CD4-positive, alpha-beta memory T cell (primary cell): ENCODE data around the gene LMF1. TPM values are rescaled to one million over a fixed set of nuclear protein-coding genes. Genes with fewer than 3 reads are reported as not detected.

Experiments used
- CTCF ChIA-PET: fragments of 350-600 bp; sonication (Branson Sonifier 250); formaldehyde crosslinking; loops from one replicate; lab custom pipeline; 2021; ENCODE audit warnings: inconsistent platforms; ENCODE audit not compliant: partially characterized antibody; lab: Charles Lee
- POLR2A ChIA-PET: fragments of 350-600 bp; sonication (Branson Sonifier 250); formaldehyde crosslinking; loops from one replicate; lab custom pipeline; 2021; ENCODE audit not compliant: partially characterized antibody; lab: Charles Lee
- DNase-seq, 5 donors: peaks; one replicate each; pipeline versions ENCODE4 v3.0.0 to v3.0.0-alpha.2; 2020 to 2022; ENCODE audit warnings: mixed read lengths in 1 of 5
- H3K27ac ChIP-seq: one replicate; pipeline ENCODE4 v1.7.0; 2013; ENCODE audit warnings: low read depth, low read length
- H3K27me3 ChIP-seq: 2 replicates; pipeline ENCODE4 v1.7.0; 2013; ENCODE audit warnings: mild to moderate bottlenecking, low read length, moderate library complexity; ENCODE audit not compliant: insufficient read depth
- H3K36me3 ChIP-seq: 2 replicates; pipeline ENCODE4 v1.7.0; 2013; ENCODE audit warnings: mild to moderate bottlenecking, low read length, moderate library complexity; ENCODE audit not compliant: insufficient read depth
- H3K4me1 ChIP-seq: 2 replicates; pipeline ENCODE4 v1.7.0; 2013; ENCODE audit warnings: mild to moderate bottlenecking, low read length, moderate library complexity; ENCODE audit not compliant: insufficient read depth
- H3K4me3 ChIP-seq, 2 donors: one replicate each; pipeline ENCODE4 v1.7.0; 2013; ENCODE audit warnings: low read length in 2 of 2, mild to moderate bottlenecking in 1 of 2
- H3K9me3 ChIP-seq, 2 donors: one replicate each; pipeline ENCODE4 v1.7.0; 2013; ENCODE audit warnings: low read length in 2 of 2, control low read depth in 1 of 2; ENCODE audit not compliant: control insufficient read depth in 1 of 2
- H3K27ac Mint-ChIP-seq, 7 donors: one replicate each; pipeline ENCODE4 v1.8.0; 2020 to 2021; ENCODE audit warnings: mixed read lengths in 7 of 7, mild to moderate bottlenecking in 6 of 7, inconsistent platforms in 3 of 7, moderate library complexity in 3 of 7
- H3K27me3 Mint-ChIP-seq, 2 donors: one replicate each; pipeline ENCODE4 v1.8.0; 2020 to 2021; ENCODE audit warnings: mixed read lengths in 2 of 2
- H3K36me3 Mint-ChIP-seq, 2 donors: one replicate each; pipeline ENCODE4 v1.8.0; 2020 to 2021; ENCODE audit warnings: mixed read lengths in 2 of 2, inconsistent platforms in 1 of 2, mild to moderate bottlenecking in 1 of 2
- H3K4me1 Mint-ChIP-seq, 4 donors: one replicate each; pipeline ENCODE4 v1.8.0; 2020 to 2021; ENCODE audit warnings: mixed read lengths in 4 of 4, mild to moderate bottlenecking in 1 of 4
- H3K4me3 Mint-ChIP-seq, 8 donors: one replicate each; pipeline ENCODE4 v1.8.0; 2020 to 2021; ENCODE audit warnings: mixed read lengths in 8 of 8, mild to moderate bottlenecking in 7 of 8, moderate library complexity in 6 of 8, inconsistent platforms in 3 of 8
- H3K9me3 Mint-ChIP-seq, 8 donors: one replicate each; pipeline ENCODE4 v1.8.0; 2020 to 2021; ENCODE audit warnings: mixed read lengths in 8 of 8, mild to moderate bottlenecking in 5 of 8, inconsistent platforms in 3 of 8, moderate library complexity in 1 of 8
- intact Hi-C: fragments of 100-400 bp; cut with micrococcal nuclease; formaldehyde crosslinking; loops from one replicate; pipeline ENCODE4 v1.15.1; 2023
- polyA plus RNA-seq, 2 donors: library from polyadenylated mRNA; unstranded; fragments of 300-500 nt; fragmentation: Illumina TruSeq; gene quantifications; one replicate each; pipeline ENCODE4 v1.2.3, GENCODE V29; 2021
- total RNA-seq, 2 experiments: library from RNA; stranded (reverse); gene quantifications; one replicate each; pipeline ENCODE4 v1.2.3, GENCODE V29; 2021

Gene LMF1
- total and polyA plus RNA-seq, 4 experiments from 2014 or later: 8.5 to 59.7 (median 32.6) TPM

GRCh38 chr16:848510-849253 is 122.1 kb downstream of the LMF1 start:
- Mint-ChIP-seq H3K4me3 (no peak overlapping the region), H3K27ac (no peak overlapping the region), H3K4me1 (peaks cover 0 to 4% (median 0%) of the 10 kb centered on the region in 4 donors), H3K36me3 (peaks cover 0 to 2% of the 10 kb centered on the region in 2 donors), H3K27me3 (no peaks in the 10 kb centered on the region), H3K9me3 (peaks cover 0 to 2% (median 0%) of the 10 kb centered on the region in 8 donors)
- Histone ChIP-seq H3K4me1 (no peaks in the 10 kb centered on the region), H3K27me3 (no peaks in the 10 kb centered on the region), H3K9me3 (no peaks in the 10 kb centered on the region), H3K27ac (no peak overlapping the region), H3K4me3 (no peak overlapping the region), H3K36me3 (no peaks in the 10 kb centered on the region)
- no peak for DNase-seq
- CTCF ChIA-PET: interaction anchor here (0.6 to 1.2 kb wide), 2 partner anchors 38 to 208 kb away, joined by 3 read pairs; no protein-coding TSS in a partner anchor
- POLR2A ChIA-PET: no interaction called here
- intact Hi-C loops: no loop called here

- intact Hi-C loops: no loop called here
- H3K9me3 ChIP-seq: no peaks in the 10 kb centered on the region
- peak overlapping the region in 1 of 7 donors; percentile 30 for H3K27ac Mint-ChIP-seq
- H3K36me3 ChIP-seq: no peaks in the 10 kb centered on the region
- no peak overlapping the region for H3K4me3 Mint-ChIP-seq
- no peaks in the 10 kb centered on the region for H3K4me1 ChIP-seq
- H3K4me3 ChIP-seq: no peak overlapping the region
- DNase-seq: no peak
- H3K27me3 ChIP-seq: no peaks in the 10 kb centered on the region
- H3K36me3 Mint-ChIP-seq: no peaks in the 10 kb centered on the region
- ChIA-PET POLR2A (no interaction called here), CTCF (no interaction called here)
- H3K27ac ChIP-seq: no peak overlapping the region
- H3K27me3 Mint-ChIP-seq: no peaks in the 10 kb centered on the region
- peaks cover 0 to 2% (median 0%) of the 10 kb centered on the region in 8 donors for H3K9me3 Mint-ChIP-seq
- peaks cover 0 to 4% (median 0%) of the 10 kb centered on the region in 4 donors for H3K4me1 Mint-ChIP-seq
Measured at GRCh38 chr16:847681-848445, 122.9 kb downstream of the LMF1 start.

- Mint-ChIP-seq H3K4me3 (no peak overlapping the region), H3K4me1 (peaks cover 0 to 4% (median 0%) of the 10 kb centered on the region in 4 donors), H3K36me3 (no peaks in the 10 kb centered on the region), H3K27me3 (no peaks in the 10 kb centered on the region), H3K9me3 (peaks cover 0 to 2% (median 0%) of the 10 kb centered on the region in 8 donors), H3K27ac (no peak overlapping the region)
- H3K27ac ChIP-seq: no peak overlapping the region
- ChIA-PET CTCF (no interaction called here), POLR2A (no interaction called here)
- no peak overlapping the region for H3K4me3 ChIP-seq
- no peaks in the 10 kb centered on the region for H3K4me1 ChIP-seq
- H3K36me3 ChIP-seq: no peaks in the 10 kb centered on the region
- no peaks in the 10 kb centered on the region for H3K9me3 ChIP-seq
- H3K27me3 ChIP-seq: no peaks in the 10 kb centered on the region
- intact Hi-C loops: no loop called here
- no peak for DNase-seq
Measured at GRCh38 chr16:847151-847550, 123.6 kb downstream of the LMF1 start.

- ChIA-PET POLR2A (no interaction called here), CTCF (no interaction called here)
- no peaks in the 10 kb centered on the region for H3K27me3 Mint-ChIP-seq
- H3K27me3 ChIP-seq: no peaks in the 10 kb centered on the region
- no peak overlapping the region for H3K4me3 ChIP-seq
- H3K9me3 Mint-ChIP-seq: peaks cover 0 to 2% (median 0%) of the 10 kb centered on the region in 8 donors
- peaks cover 0 to 4% (median 0%) of the 10 kb centered on the region in 4 donors for H3K4me1 Mint-ChIP-seq
- no peak overlapping the region for H3K4me3 Mint-ChIP-seq
- H3K27ac ChIP-seq: no peak overlapping the region
- DNase-seq: no peak
- no peaks in the 10 kb centered on the region for H3K9me3 ChIP-seq
- no peaks in the 10 kb centered on the region for H3K36me3 ChIP-seq
- no peaks in the 10 kb centered on the region for H3K4me1 ChIP-seq
- no peak overlapping the region for H3K27ac Mint-ChIP-seq
- no peaks in the 10 kb centered on the region for H3K36me3 Mint-ChIP-seq
- intact Hi-C loops: no loop called here
Measured at GRCh38 chr16:845351-845745, 125.4 kb downstream of the LMF1 start.

GRCh38 chr16:844638-845350 is 126.0 kb downstream of the LMF1 start:
- H3K27me3 ChIP-seq: no peaks in the 10 kb centered on the region
- intact Hi-C loops: no loop called here
- ChIA-PET POLR2A (no interaction called here), CTCF (no interaction called here)
- Mint-ChIP-seq H3K36me3 (no peaks in the 10 kb centered on the region), H3K27ac (no peak overlapping the region), H3K4me3 (no peak overlapping the region), H3K9me3 (peaks cover 0 to 2% (median 0%) of the 10 kb centered on the region in 8 donors), H3K27me3 (no peaks in the 10 kb centered on the region), H3K4me1 (no peaks in the 10 kb centered on the region)
- no peak overlapping the region for H3K4me3 ChIP-seq
- DNase-seq: no peak
- H3K36me3 ChIP-seq: no peaks in the 10 kb centered on the region
- H3K27ac ChIP-seq: no peak overlapping the region
- H3K9me3 ChIP-seq: no peaks in the 10 kb centered on the region
- H3K4me1 ChIP-seq: no peaks in the 10 kb centered on the region

GRCh38 chr16:843771-844170 is 127.0 kb downstream of the LMF1 start:
- Histone ChIP-seq H3K36me3 (no peaks in the 10 kb centered on the region), H3K4me3 (no peak overlapping the region), H3K9me3 (no peaks in the 10 kb centered on the region), H3K27me3 (no peaks in the 10 kb centered on the region), H3K4me1 (no peaks in the 10 kb centered on the region), H3K27ac (no peak overlapping the region)
- Mint-ChIP-seq H3K4me1 (no peaks in the 10 kb centered on the region), H3K4me3 (no peak overlapping the region), H3K9me3 (no peaks in the 10 kb centered on the region), H3K27me3 (no peaks in the 10 kb centered on the region), H3K27ac (no peak overlapping the region), H3K36me3 (no peaks in the 10 kb centered on the region)
- CTCF ChIA-PET: no interaction called here
- no peak for DNase-seq
- intact Hi-C loops: no loop called here
- POLR2A ChIA-PET: no interaction called here
